Subcutaneous adipose tissue (tissue), 4 donors: ENCODE results near the gene IRAK3. TPM values are rescaled to one million over a fixed set of nuclear protein-coding genes. Genes with fewer than 3 reads are reported as not detected.

Source experiments
- CTCF ChIP-seq: fragments of 450-650 bp; IDR thresholded peaks from one replicate; pipeline ENCODE4 v1.5.1; 2016; ENCODE audit warnings: low read depth, mild to moderate bottlenecking, control low read depth, antibody characterized with exemption, moderate library complexity
- total RNA-seq, 4 donors: library from RNA; depleted of rRNA; stranded (reverse); fragments of >200 nt; gene quantifications; one replicate each; pipeline ENCODE4 v1.1.0, GENCODE V29; 2016

Gene IRAK3
- total RNA-seq, 4 donors from 2014 or later: 83.5 to 111 (median 90.8) TPM

- no peak for TF ChIP-seq CTCF
Observed at GRCh38 chr12:66170606-66171005, 18.4 kb upstream of the IRAK3 start.

- no peak for TF ChIP-seq CTCF
Observed at GRCh38 chr12:66176105-66176900, 12.7 kb upstream of the IRAK3 start.

GRCh38 chr12:66182956-66183355, 6.1 kb upstream of the IRAK3 start:
- no peak for TF ChIP-seq CTCF

GRCh38 chr12:66187036-66187435, 2.0 kb upstream of the IRAK3 start:
- TF ChIP-seq CTCF: no peak

- TF ChIP-seq CTCF: no peak
Observed at GRCh38 chr12:66187821-66188220, 1.2 kb upstream of the IRAK3 start.

- no peak for TF ChIP-seq CTCF
Observed at GRCh38 chr12:66189486-66189843, 451 bp downstream of the IRAK3 start.

- no peak for TF ChIP-seq CTCF
Observed at GRCh38 chr12:66189889-66190288, 875 bp downstream of the IRAK3 start.
